CD4-positive, alpha-beta T cell treated with Interleukin-15 for 1 hour (primary cell): Measurements from ENCODE around the gene CANX.

Experiments used
- DNase-seq: peaks from one replicate; pipeline ENCODE4 v3.0.0-alpha.2; 2020

Gene CANX

GRCh38 chr5:179779826-179780225 lies 81.1 kb downstream of the CANX start:
- peak; percentile 9 for DNase-seq

GRCh38 chr5:179780362-179780761 lies 81.6 kb downstream of the CANX start:
- DNase-seq: peak; percentile 14
